GM21619 (cell line): ENCODE results near the gene LILRA1.
"Not testable (repeated sequence)": the region's sequence is repeated elsewhere in the genome, so short reads cannot be mapped to it uniquely, and the experiment has no call there.

Source experiments
- ATAC-seq: cut with Tn5 transposase; IDR thresholded peaks from one replicate; pipeline ENCODE4 v1.9.1; 2021; ENCODE audit not compliant: unreplicated experiment

The LILRA1 gene

DNA sequence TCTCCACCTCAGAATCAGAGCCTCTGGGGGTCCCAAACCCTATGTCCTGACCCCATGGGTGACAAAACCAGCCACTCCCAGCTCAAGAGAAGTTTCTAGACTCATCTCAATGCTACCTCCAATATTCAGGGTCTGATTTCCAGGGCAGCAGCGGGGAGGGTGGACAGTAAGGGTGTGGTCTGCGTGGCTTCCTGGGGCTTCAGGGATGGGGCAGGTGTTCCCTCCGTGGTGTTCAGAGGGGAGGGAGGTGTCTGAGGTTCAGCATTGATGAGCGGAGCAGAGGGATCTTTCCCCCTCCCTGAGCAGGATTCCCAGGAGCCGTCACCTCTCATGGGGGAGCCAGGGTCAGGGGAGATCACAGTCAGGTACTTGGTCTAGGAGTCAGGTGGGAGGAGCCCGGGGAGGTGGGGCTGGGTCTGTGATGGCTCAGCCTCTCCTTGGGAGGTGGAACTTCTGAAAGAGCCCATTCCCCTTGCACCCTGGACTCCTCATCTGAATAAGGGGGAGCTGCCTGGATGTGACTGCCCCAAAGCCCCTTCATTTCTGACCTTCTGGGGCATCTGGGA is 16.9 kb upstream of the LILRA1 start:
- ATAC-seq, result no peak

DNA sequence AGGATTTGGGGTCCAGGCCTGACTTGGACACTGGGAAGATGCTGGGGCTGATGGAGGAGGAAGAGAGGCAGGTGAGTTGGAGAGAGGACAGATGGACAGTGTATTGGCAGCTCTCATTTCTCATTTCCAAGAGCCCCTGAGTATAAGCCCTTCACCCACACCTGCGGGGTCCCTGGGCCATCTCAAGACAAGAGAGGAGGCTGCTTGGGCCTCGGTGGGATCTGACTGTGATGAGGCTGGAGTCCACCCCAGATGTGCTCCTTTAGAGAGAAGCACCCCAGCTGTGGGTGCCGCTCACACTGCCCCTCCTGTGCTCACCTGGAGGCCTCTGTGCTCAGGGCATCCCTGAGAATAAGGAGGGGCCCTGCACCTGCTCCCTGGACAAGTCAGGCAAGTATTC is 16.1 kb upstream of the LILRA1 start:
- no peak for ATAC-seq

DNA sequence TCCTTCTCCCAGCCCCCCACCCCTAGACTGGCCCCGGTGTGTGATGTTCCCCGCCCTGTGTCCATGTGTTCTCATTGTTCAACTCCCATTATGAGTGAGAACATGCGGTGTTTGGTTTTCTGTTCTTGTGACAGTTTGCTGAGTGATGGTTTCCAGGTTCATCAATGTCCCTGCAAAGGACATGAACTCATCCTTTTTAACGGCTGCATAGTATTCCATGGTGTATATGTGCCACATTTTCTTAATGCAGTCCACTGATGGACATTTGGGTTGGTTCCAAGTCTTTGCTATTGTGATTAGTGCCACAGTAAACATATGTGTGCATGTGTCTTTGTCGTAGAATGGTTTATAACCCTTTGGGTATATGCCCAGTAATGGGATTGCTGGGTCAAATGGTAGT is 15.2 kb upstream of the LILRA1 start:
- ATAC-seq, result not testable (repeated sequence)

DNA sequence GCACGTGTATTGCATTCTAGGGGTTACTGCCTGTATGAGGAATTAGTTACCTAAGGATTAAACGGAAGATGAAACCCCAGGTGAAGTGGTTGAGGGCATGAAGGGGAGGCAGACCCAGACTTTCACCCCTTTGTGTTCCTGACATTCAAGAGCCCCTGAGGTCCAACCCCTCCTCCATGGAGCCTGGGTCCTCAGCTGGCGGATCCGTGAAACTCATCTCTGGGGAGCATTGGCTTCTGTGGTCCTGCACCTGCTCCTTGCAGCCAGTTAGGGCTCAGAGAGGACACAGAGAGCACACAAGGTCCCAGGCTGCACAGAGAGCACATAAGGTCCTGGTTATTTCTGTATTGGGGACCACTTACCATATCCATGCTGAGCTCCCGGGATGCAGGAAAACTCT is 7.0 kb upstream of the LILRA1 start:
- ATAC-seq, result no peak

DNA sequence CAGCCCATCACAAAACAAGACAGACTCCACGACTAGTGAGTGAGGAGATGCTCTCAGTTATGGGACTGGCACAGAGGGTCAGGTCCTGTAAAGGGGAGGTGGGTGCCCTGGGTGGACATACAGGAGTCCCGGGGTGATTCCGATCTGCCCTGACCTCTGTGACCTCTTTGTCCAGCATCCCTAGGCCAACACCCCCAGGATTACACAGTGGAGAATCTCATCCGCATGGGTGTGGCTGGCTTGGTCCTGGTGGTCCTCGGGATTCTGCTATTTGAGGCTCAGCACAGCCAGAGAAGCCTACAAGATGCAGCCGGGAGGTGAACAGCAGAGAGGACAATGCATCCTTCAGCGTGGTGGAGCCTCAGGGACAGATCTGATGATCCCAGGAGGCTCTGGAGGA is 6.4 kb upstream of the LILRA1 start:
- ATAC-seq, result no peak

DNA sequence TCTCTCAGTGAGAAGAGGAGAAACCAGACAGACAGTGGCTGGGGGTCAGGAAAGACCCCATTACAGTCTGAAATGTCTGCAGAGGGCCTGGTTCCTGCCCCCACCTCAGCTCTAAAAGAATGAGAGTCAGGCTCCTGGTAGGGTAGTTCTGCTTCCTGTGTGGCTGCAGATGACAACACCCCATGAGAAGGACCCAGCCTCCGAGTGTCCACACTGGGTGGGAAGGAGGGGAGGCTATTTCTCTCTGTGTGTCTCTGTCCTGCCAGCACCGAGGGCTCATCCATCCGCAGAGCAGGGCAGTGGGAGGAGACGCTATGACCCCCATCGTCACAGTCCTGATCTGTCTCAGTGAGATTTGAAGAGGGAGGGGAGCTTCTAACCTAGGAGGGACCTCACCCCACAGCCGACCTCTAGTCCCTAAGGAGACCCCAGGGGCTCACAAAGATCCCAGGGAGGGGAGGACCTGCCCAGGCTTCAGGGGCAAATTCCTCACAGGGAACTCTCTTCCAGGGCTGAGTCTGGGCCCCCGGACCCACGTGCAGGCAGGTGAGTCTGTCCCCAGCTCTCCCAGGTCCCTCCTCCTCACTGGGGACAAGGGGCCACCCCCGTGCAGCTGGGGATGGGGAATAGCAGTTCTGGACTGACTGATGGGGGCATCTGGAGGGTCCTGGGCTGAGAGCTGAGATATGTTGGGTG is 647 bp downstream of the LILRA1 start:
- not testable (repeated sequence) for ATAC-seq

DNA sequence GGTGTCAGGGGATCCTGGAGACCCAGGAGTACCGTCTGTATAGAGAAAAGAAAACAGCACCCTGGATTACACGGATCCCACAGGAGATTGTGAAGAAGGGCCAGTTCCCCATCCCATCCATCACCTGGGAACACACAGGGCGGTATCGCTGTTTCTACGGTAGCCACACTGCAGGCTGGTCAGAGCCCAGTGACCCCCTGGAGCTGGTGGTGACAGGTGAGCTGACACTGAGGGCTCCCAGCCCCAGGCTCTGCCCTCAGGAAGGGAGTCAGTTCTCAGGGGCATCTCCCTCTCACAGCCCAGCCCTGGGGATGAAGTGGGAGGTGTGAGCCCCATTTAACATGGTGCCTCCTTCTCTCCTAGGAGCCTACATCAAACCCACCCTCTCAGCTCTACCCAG is 1.3 kb downstream of the LILRA1 start:
- ATAC-seq, result no peak

DNA sequence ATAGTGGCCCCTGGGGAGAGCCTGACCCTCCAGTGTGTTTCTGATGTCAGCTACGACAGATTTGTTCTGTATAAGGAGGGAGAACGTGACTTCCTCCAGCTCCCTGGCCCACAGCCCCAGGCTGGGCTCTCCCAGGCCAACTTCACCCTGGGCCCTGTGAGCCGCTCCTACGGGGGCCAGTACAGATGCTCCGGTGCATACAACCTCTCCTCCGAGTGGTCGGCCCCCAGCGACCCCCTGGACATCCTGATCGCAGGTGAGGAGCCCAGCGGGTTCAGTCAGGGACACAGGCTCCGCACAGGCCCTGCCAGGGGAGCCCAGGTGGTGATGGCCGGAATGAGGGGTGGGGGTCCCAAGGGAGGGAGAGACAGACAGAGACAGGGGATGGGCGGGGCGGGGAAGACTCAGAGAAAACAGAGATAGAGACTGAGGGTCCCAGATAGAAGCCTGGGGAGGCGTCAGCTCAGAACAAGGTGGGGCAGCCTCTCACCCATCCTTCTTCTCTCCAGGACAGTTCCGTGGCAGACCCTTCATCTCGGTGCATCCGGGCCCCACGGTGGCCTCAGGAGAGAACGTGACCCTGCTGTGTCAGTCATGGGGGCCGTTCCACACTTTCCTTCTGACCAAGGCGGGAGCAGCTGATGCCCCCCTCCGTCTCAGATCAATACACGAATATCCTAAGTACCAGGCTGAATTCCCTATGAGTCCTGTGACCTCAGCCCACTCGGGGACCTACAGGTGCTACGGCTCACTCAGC is 2.4 kb downstream of the LILRA1 start:
- not testable (repeated sequence) for ATAC-seq

DNA sequence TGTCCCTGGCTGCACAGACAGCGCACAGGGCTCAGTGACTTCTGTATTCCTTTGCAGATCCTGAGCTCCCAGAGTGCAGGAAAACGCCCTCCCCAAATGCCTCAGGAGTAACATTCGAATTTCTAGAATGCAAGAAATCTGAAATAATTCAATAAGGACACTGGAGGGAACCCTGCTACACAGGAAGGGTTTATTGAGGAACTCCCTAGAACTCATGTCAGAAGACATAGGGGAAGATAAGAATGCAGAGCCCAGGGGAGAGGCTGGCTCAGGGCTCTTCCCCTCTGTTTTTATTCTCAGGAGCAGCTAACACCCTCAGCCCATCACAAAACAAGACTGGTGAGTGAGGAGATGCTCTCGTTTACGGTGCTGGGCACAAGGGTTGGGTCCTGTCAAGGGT is 6.8 kb downstream of the LILRA1 start:
- ATAC-seq, result no peak

DNA sequence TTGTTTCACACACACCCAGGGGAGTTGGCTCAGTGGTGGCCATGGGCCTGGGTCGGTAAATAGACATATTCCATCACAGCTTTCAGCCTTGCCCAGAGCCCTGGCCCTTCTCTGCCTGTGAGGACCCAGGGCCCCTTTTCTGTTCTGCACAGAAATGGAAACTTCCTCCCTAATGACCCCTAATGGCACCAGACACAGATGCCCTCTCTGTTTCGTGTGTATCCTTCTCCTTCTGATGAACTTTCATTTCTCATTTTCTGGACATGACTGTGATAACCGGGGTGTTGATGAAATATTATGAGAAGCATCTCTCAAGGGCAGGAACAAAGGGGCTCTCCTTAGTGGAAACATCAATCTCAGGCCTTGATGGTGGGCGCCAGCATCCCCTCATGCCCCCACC is 12.8 kb downstream of the LILRA1 start:
- no peak for ATAC-seq

DNA sequence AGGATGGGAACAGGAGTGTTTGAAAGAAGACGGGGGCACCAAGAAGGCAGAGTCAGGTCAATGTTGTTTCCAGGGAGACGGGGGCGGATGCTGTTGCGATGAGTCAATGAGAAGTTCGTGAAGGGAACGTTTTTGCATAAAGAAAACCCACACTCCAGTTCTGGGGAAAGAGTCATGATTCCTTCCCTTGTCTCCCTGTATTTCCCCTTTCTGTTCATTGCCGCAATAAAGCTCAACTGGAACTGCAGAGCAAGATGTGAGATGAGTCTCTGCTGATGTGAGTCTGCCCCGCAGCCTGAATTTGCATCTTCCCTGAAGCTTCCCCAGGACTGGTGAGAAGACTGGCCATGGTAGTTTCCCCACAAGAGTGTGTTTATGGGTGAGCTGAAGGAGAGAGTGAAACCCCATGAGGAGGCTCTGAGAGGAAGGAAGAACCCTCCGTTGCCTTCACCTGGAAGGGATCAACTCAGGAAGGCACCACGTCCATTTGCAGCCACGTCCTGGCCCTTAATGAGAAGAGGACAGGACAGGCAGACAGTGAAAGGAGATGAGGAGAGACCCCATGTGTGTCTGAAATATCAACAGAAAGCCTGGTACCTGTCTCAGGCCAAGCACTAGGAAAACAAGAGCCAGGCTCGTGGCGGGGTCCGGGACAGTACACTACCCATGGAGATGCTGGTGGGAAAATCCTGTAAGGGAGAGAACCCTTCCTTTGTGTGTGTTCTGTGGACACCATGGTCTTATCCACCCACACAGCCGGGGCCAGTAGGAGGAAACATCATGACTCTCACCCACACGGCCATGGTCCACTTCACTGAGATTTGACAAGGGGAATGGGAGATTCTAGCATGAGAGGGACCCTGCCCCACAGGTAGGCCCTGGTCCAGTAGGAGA is 13.7 kb downstream of the LILRA1 start:
- peak; percentile 66 for ATAC-seq

DNA sequence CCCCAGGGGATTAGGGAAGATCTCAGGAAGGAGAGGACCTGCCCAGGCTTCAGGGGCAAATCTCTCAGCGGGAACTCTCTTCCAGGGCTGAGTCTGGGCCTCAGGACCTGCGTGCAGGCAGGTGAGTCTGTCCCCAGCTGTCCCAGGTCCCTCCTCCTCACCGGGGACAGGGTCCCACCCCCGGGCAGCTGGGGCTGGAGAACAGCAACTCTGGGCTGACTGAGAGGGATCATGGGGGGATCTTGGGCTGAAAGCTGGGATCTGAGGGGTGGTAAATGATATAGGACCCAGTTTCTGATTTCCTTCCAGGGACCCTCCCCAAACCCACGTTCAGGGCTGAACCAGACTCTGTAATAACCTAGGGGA is 14.3 kb downstream of the LILRA1 start:
- no peak for ATAC-seq

DNA sequence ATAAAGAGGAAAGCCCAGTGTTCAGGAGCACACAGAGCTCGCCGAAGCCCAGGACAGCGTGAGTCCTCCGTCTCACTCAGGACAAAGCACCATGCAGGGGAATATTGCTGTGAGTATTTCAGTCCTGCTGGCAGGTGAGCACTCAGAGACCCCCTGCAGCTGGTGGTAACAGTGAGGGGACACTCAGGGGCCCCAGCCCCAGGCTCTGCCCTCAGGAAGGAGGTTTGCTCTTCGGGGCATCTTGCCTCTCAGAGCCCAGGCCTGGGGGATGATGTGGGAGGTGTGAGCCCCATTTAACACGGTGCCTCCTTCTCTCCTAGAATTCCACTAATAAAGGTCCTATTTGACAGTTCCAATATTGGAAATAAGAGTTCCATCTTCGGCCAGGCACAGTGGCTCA is 14.8 kb downstream of the LILRA1 start:
- ATAC-seq, result no peak

DNA sequence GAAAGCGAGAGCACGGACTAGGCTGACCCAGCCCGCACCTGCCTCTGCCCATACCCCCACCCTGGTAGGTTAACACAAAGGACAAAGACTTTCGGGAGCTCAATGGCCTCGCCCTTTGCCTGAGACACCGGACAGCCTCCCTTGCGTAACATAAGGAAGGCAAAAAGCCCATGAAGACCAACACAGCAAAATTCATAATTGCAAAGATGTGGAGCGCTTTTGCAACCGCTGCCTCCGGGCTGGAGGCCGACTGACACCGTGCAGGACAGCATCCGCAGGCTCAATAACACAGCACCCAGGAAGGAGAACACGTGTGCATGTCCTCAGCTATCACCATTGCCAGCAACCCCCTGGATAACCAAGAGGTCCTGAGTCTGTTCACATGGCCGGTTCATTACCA is 15.4 kb downstream of the LILRA1 start:
- ATAC-seq, result no peak

DNA sequence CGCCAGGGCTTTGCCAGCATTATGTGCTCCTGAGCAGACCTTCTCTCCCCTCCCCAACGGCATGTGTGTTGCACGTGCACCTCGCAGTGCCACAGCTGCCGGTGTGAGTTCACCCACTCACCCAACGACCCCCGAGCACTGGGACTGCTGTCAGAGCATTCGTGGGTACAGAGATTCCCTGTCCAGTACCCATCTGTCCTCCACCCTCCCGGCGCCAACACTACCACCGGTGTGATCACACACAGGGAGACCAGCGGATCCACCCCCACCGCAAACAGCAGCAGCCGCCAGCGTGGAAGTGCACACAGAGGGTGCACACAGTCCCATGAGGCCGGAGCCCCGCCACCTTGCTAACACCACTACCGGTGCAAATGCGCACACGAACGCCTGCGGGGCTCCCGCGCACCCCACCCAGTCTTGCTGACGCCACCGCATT is 15.9 kb downstream of the LILRA1 start:
- no peak for ATAC-seq

DNA sequence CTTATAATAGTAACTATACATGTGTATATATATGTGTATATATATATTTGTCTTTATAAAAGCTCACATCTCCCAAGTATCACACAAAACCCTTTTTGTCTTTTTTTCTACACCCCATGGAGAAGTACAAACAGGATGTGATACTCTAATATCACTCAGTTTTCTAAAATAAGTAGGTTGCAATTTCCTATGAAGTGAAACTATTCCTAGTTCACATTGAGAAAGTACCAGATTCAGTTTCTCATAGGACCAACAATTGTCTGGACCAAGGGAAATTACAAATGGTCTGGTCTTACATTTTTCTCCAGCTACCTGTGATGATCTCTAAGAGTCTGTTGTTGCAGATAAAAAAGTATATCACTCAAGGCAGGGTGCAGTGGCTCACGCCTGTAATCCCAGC is 19.0 kb downstream of the LILRA1 start:
- no peak for ATAC-seq

DNA sequence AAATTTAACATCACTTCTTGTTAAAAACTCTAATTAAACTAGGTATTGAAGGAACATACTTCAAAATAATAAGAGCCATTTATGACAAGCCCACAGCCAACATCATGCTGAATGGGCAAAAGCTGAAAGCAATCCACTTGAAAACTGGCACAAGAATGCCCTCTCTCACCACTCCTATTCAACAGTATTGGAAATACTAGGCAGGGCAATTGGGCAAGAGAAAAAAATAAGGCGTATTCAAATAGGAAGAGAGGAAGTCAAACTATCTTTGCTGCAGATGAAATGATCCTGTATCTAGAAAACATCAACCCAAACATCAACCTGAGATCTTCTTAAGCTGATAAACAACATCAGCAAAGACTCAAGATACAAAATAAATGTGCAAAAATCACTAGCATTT is 21.3 kb downstream of the LILRA1 start:
- ATAC-seq, result no peak

DNA sequence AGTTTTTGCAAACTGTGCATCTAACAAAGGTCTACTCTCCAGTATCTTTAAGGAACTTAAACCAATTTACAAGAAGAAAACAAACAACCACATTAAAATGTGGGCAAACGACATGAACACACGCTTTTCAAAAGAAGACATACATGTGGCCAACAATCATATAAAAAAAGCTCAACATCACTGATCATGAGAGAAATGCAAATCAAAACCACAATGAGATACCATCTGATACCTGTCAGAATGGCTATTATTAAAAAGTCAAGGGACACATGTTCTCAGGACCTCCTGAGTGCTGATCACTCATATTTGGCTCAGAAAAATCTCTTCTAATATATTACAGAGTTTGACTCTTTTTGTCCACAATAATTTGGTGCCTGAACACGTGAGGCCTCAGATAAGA is 22.6 kb downstream of the LILRA1 start:
- ATAC-seq, result peak; percentile 34

DNA sequence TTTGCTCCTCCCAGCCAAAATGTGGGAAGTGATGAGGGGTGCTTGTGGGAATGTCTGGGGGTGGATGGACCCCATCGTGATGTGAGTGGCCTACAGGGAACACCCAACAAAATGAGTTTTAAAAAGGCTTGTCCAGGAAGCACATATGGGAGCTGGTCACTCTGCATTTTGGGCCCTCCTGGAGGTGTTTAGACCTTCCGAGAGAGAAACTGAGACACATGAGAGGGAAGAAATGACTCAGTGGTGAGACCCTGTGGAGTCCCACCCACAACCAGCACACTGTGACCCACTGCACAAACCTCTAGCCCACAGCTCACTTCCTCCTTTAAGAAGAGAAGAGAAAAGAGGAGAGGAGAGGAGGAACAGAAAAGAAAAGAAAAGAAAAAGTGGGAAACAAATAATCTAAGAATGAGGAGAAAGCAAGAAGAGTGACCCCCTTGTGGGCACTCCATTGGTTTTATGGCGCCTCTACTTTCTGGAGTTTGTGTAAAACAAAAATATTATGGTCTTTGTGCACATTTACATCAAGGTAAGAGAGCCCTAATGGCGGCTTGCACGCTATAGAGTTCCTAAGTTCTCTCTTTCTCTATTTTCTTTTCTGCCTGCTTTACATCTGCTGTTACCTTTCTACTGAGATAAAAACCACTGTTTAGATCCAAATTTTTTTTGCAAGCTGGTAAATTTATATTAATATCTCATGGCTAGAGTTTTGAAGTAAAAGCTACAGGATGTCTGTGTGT is 23.6 kb downstream of the LILRA1 start:
- ATAC-seq, result peak; percentile 77

DNA sequence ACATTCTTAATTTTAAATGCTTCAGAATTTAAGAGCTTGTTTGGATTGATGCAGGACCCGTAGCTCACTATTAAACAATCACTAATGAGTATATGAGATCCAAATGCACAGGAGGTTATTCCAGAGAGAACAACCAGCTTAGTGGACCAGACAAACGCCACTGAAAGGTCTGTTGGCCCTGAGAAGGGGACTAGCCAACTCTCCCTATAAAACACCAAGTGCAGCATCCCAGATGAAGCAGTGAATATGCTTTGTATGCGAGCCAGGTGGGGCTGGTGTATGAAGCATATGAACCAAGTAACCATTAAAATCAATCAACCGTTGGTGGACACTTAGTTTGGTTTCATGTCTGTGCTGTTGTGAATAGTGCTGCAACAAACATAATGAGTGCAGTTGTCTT is 27.0 kb downstream of the LILRA1 start:
- ATAC-seq, result no peak

DNA sequence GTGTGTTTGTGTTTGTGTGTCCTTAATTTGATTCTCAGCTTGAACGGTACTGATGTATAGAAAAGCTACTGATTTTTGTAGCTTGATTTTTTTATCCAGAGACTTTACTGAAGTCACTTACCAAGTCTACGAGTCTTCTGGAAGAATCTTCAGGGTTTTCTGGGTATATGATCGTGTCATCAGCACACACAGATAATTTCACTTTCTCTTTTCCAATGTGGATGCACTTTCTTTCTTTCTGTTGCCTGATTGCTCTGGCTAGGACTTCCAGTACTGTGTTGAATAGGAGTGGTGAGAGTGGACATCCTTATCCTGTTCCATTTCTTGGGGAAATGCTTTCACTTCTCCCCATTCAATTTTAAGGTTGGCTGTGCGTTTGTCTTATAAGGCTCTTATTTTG is 29.0 kb downstream of the LILRA1 start:
- no peak for ATAC-seq
